ENCODE measurements around the gene MDN1. TPM values are rescaled to one million over a fixed set of nuclear protein-coding genes. Genes with fewer than 3 reads are reported as not detected.

Gene MDN1
- total RNA-seq, 4 donors from 2014 or later = 7.1 to 46.5 (median 34.5) TPM

DNA sequence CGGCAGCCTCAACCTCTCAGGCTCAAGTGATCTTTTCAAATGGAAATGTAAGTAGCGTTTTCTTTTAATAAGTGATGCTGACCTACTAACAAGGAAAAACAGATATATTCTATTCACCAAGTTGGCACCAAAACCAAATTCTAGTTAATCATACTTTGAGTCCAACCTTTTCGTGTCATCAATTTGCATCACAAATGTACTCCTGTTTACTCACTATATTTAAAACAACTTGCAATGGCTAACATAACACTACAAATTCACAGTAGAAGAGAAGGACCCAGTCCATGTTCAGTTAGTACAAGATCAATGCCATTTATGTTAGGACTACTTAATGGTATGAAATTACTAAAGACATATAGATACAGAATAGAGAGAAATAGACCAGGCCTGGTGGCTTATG is 50.0 kb downstream of the MDN1 start:
- Histone ChIP-seq H3K4me3 (no peak overlapping the region), H3K27me3 (no peaks in the 10 kb centered on the region), H3K36me3 (no peaks in the 10 kb centered on the region), H3K9me3 (no peaks in the 10 kb centered on the region), H3K27ac (no peak overlapping the region), H3K4me1 (no peaks in the 10 kb centered on the region)
- no peak for DNase-seq
- intact Hi-C loops (cut with DNase I; ENCODE audit: low total_unique reads) = no loop called here
- TF ChIP-seq CTCF (IDR thresholded peaks at IDR 0.05) = no peak
- TF ChIP-seq POLR2A (IDR thresholded peaks at IDR 0.05) = no peak

DNA sequence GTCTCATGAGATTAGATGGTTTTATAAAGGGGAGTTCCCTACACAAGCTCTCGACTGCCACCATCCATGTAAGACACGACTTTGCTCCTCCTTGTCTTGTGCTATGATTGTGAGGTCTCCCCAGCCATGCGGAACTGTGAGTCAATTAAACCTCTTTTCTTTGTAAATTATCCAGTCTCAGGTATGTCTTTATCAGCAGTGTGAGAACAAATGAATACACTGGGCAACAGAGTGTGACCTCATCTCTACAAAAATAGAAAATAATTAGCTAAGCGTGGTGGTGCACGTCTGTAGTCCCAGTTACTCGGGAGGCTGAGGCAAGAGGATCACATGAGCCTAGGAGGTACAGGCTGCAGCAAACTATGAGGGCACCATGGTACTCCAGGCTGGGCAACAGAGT is 51.3 kb downstream of the MDN1 start:
- no peaks in the 10 kb centered on the region for H3K9me3 ChIP-seq
- no peak overlapping the region for H3K4me3 ChIP-seq
- no peaks in the 10 kb centered on the region for H3K4me1 ChIP-seq
- DNase-seq = no peak
- intact Hi-C loops (cut with DNase I; ENCODE audit: low total_unique reads) = no loop called here
- no peaks in the 10 kb centered on the region for H3K36me3 ChIP-seq
- H3K27me3 ChIP-seq = no peaks in the 10 kb centered on the region
- no peak overlapping the region for H3K27ac ChIP-seq
- no peak for TF ChIP-seq POLR2A (IDR thresholded peaks at IDR 0.05)
- TF ChIP-seq CTCF (IDR thresholded peaks at IDR 0.05) = no peak

DNA sequence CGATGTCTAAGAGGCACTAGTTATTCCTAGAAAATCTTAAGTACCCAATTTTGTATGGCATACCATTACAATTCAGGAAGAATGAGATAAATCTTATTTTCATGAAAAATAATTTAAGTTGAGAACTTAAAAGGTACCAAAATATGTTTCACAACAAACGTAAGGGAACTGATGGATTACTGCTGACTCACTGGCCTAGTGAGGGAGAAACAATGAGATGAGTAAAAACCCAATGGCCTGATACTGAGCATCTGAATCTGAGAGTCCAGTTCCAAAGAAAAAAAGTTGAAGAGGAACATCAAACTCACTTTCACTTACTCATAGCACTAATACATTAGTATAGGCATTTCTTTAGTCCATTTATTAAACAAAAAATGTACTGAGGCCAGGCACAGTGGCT is 56.0 kb downstream of the MDN1 start:
- no peaks in the 10 kb centered on the region for H3K9me3 ChIP-seq
- H3K4me1 ChIP-seq = no peaks in the 10 kb centered on the region
- no peak overlapping the region for H3K4me3 ChIP-seq
- DNase-seq = no peak
- H3K27ac ChIP-seq = no peak overlapping the region
- intact Hi-C loops (cut with DNase I; ENCODE audit: low total_unique reads) = no loop called here
- TF ChIP-seq POLR2A (IDR thresholded peaks at IDR 0.05) = no peak
- TF ChIP-seq CTCF (IDR thresholded peaks at IDR 0.05) = no peak
- no peaks in the 10 kb centered on the region for H3K36me3 ChIP-seq
- H3K27me3 ChIP-seq = no peaks in the 10 kb centered on the region

DNA sequence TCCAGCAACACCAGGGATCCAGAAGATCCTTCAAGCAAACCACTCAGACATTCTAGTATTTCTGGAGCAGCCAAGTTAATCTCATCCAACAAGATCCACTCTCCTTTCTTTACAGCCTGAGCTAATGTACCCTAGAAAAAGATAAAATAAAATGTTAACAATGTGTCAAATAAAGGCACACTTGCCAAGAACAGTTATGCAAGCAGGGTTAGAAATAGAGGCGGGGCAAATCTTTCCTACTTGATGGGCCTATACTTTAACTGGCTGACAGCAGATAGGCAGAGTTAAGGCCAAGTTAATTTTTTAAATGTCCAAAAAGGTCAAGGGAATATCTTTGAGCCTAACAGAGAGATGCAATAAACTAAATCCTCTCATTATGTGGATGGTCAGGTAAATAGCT is 60.8 kb downstream of the MDN1 start:
- Histone ChIP-seq H3K27me3 (no peaks in the 10 kb centered on the region), H3K4me1 (no peaks in the 10 kb centered on the region), H3K4me3 (no peak overlapping the region), H3K36me3 (no peaks in the 10 kb centered on the region), H3K27ac (no peak overlapping the region), H3K9me3 (no peaks in the 10 kb centered on the region)
- TF ChIP-seq POLR2A (IDR thresholded peaks at IDR 0.05) (no peak), CTCF (IDR thresholded peaks at IDR 0.05) (no peak)
- intact Hi-C loops (cut with DNase I; ENCODE audit: low total_unique reads) = no loop called here
- no peak for DNase-seq

DNA sequence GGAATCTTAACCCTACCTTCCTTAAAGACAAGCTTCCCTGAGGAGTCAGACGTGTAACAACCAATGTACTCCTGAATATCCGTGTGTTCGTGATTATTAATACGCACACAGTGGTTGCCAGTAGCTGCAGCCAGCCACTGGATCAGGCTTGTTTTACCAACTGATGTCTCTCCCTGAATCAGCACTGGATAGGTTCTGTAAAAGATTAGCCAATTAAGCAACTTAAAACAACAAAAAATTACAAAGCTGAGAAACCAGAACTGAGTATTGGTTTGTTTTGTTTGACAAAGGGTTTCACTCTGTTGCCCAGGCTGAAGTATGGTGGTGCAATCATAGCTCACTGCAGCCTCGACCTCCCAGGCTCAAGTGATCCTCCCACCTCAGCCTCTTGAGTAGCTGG is 69.3 kb downstream of the MDN1 start:
- TF ChIP-seq CTCF (IDR thresholded peaks at IDR 0.05) = no peak
- TF ChIP-seq POLR2A (IDR thresholded peaks at IDR 0.05) = no peak
- H3K4me3 ChIP-seq = no peak overlapping the region
- no peaks in the 10 kb centered on the region for H3K27me3 ChIP-seq
- H3K27ac ChIP-seq = no peak overlapping the region
- no peaks in the 10 kb centered on the region for H3K36me3 ChIP-seq
- H3K4me1 ChIP-seq = no peaks in the 10 kb centered on the region
- no peaks in the 10 kb centered on the region for H3K9me3 ChIP-seq
- intact Hi-C loops (cut with DNase I; ENCODE audit: low total_unique reads) = no loop called here
- no peak for DNase-seq

Measured in uterus (tissue), 4 donors.